Loucy (cell line): Measurements from ENCODE around the gene USP16.
A peak's percentile ranks its signal among the peaks of the same experiment; 100 is the strongest.
"Not testable (repeated sequence)": the region's sequence is repeated elsewhere in the genome, so short reads cannot be mapped to it uniquely, and the experiment has no call there.

Experiments
- H2AFZ ChIP-seq: fragments of 200-600 bp; sonication (generic); 2 replicates; pipeline ENCODE4 v1.6.0; 2016; ENCODE audit warnings: antibody characterized with exemption, mild to moderate bottlenecking, low read length, moderate library complexity
- H3F3A ChIP-seq: fragments of 200-600 bp; 2 replicates; pipeline ENCODE4 v1.6.0; 2016; ENCODE audit warnings: antibody characterized with exemption, low read depth, mild to moderate bottlenecking
- H3K27me3 ChIP-seq: fragments of 200-600 bp; sonication (generic); 2 replicates; pipeline ENCODE4 v1.6.1; 2014; ENCODE audit warnings: low read length, mild to moderate bottlenecking; ENCODE audit not compliant: insufficient read depth, poor library complexity, severe bottlenecking
- H3K36me3 ChIP-seq: fragments of 200-600 bp; sonication (generic); 2 replicates; pipeline ENCODE4 v1.6.1; 2016; ENCODE audit warnings: low read length; ENCODE audit not compliant: insufficient read depth
- H3K4me1 ChIP-seq: fragments of 200-600 bp; sonication (generic); 2 replicates; pipeline ENCODE4 v1.5.1; 2014; ENCODE audit warnings: low read length, mild to moderate bottlenecking; ENCODE audit not compliant: insufficient read depth, poor library complexity, severe bottlenecking
- H3K4me2 ChIP-seq: fragments of 200-600 bp; sonication (generic); 2 replicates; pipeline ENCODE4 v1.6.0; 2014; ENCODE audit warnings: antibody characterized with exemption, low read length, low read depth, mild to moderate bottlenecking; ENCODE audit not compliant: poor library complexity, severe bottlenecking
- H3K4me3 ChIP-seq: fragments of 200-600 bp; sonication (generic); 2 replicates; pipeline ENCODE4 v1.5.1; 2014; ENCODE audit warnings: low read length, mild to moderate bottlenecking, mixed read lengths; ENCODE audit not compliant: poor library complexity, severe bottlenecking
- H3K79me2 ChIP-seq: fragments of 200-600 bp; sonication (generic); 2 replicates; pipeline ENCODE4 v1.6.1; 2014; ENCODE audit warnings: low read length; ENCODE audit not compliant: insufficient read depth
- H3K9ac ChIP-seq: fragments of 200-600 bp; sonication (generic); 2 replicates; pipeline ENCODE4 v1.6.0; 2014; ENCODE audit warnings: mild to moderate bottlenecking, low read depth, low read length, moderate library complexity; ENCODE audit not compliant: poor library complexity, severe bottlenecking
- H3K9me2 ChIP-seq: fragments of 200-600 bp; sonication (generic); replicated peaks from 2 replicates; pipeline ENCODE4 v1.6.1; 2016; ENCODE audit warnings: low read depth, low read length, mixed read lengths
- H3K9me3 ChIP-seq: fragments of 200-600 bp; sonication (generic); 2 replicates; pipeline ENCODE4 v1.6.1; 2014; ENCODE audit warnings: mild to moderate bottlenecking, antibody characterized with exemption, low read length, low read depth; ENCODE audit not compliant: insufficient read depth
- H4K20me1 ChIP-seq: fragments of 200-600 bp; sonication (generic); 2 replicates; pipeline ENCODE4 v1.6.0; 2014; ENCODE audit warnings: antibody characterized with exemption, low read length, mild to moderate bottlenecking; ENCODE audit not compliant: insufficient read depth, poor library complexity, severe bottlenecking
- CTCF ChIP-seq: fragments of 200-600 bp; sonication (generic); conservative IDR thresholded peaks from 2 replicates; pipeline ENCODE4 v1.5.1; 2014; ENCODE audit warnings: mild to moderate bottlenecking, antibody characterized with exemption, low read length
- EZH2phosphoT487 ChIP-seq: fragments of 200-600 bp; IDR thresholded peaks from 2 replicates; pipeline ENCODE4 v1.6.1; 2018; ENCODE audit warnings: antibody characterized with exemption, mild to moderate bottlenecking, moderate library complexity, borderline replicate concordance

Gene USP16

GRCh38 chr21:29008367-29008766, 16.1 kb upstream of the USP16 start:
- H3K4me1 ChIP-seq, result peaks cover 3% of the 10 kb centered on the region
- H3K9me3 ChIP-seq, result no peaks in the 10 kb centered on the region
- H3K79me2 ChIP-seq, result no peaks in the 10 kb centered on the region
- no peaks in the 10 kb centered on the region for H4K20me1 ChIP-seq
- H3K27me3 ChIP-seq, result no peaks in the 10 kb centered on the region
- no peak overlapping the region for H2AFZ ChIP-seq
- no peak overlapping the region for H3K9ac ChIP-seq
- no peak overlapping the region for H3K4me2 ChIP-seq
- no peak overlapping the region for H3K4me3 ChIP-seq
- H3F3A ChIP-seq, result no peaks in the 10 kb centered on the region
- no peaks in the 10 kb centered on the region for H3K9me2 ChIP-seq
- no peaks in the 10 kb centered on the region for H3K36me3 ChIP-seq
- TF ChIP-seq CTCF, result no peak
- no peak for TF ChIP-seq EZH2phosphoT487

GRCh38 chr21:29011236-29011635, 13.2 kb upstream of the USP16 start:
- not testable (repeated sequence) for H4K20me1 ChIP-seq, H3K27me3 ChIP-seq, H3K4me1 ChIP-seq, H2AFZ ChIP-seq, H3K79me2 ChIP-seq, H3K9me2 ChIP-seq, H3K9me3 ChIP-seq, H3F3A ChIP-seq, H3K36me3 ChIP-seq, H3K4me3 ChIP-seq, H3K4me2 ChIP-seq, H3K9ac ChIP-seq

GRCh38 chr21:29017639-29018237, 6.7 kb upstream of the USP16 start:
- TF ChIP-seq CTCF, result no peak
- no peak for TF ChIP-seq EZH2phosphoT487
- H3K9ac ChIP-seq, result peak overlapping the region; percentile 93
- H2AFZ ChIP-seq, result no peak overlapping the region
- no peaks in the 10 kb centered on the region for H3K36me3 ChIP-seq
- H3K4me1 ChIP-seq, result peaks cover 19% of the 10 kb centered on the region
- no peaks in the 10 kb centered on the region for H4K20me1 ChIP-seq
- peaks cover 22% of the 10 kb centered on the region for H3K79me2 ChIP-seq
- H3F3A ChIP-seq, result no peaks in the 10 kb centered on the region
- H3K27me3 ChIP-seq, result no peaks in the 10 kb centered on the region
- H3K9me2 ChIP-seq, result no peaks in the 10 kb centered on the region
- H3K9me3 ChIP-seq, result no peaks in the 10 kb centered on the region
- H3K4me3 ChIP-seq, result peak overlapping the region; percentile 87
- peak overlapping the region; percentile 87 for H3K4me2 ChIP-seq

DNA sequence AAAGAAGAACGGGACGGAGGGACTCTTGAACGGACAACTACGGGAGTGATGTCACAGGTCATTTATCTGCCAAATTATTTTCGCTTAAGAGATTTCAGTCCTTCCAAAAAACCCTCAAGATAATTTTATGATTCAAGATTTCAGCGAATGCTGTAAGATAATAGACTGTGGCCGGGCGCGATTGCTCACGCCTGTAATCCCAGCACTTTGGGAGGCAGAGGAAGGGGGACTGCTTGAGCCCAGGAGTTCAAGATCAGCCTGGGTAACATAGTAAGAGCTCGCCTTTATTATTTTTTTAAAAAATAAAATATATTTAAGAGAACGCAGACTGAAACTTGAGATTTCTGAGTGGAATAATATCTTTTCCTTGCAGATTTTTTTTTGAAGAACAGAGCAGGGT, 5.9 kb upstream of the USP16 start:
- no peak for TF ChIP-seq CTCF
- TF ChIP-seq EZH2phosphoT487, result no peak
- Histone ChIP-seq H3K27me3 (no peaks in the 10 kb centered on the region), H3F3A (no peaks in the 10 kb centered on the region), H3K9me2 (no peaks in the 10 kb centered on the region), H3K79me2 (peaks cover 22% of the 10 kb centered on the region), H2AFZ (peak overlapping the region; percentile 95; the same call in 1 of the 2 replicates), H3K4me3 (peak overlapping the region; percentile 87), H3K9me3 (no peaks in the 10 kb centered on the region), H3K36me3 (no peaks in the 10 kb centered on the region), H3K9ac (peak overlapping the region; percentile 93), H3K4me2 (peak overlapping the region; percentile 87), H4K20me1 (no peaks in the 10 kb centered on the region), H3K4me1 (peaks cover 19% of the 10 kb centered on the region)
